Thyroid gland (tissue), 4 donors: Measurements from ENCODE around the gene EMID1.

Source experiments
- CTCF ChIP-seq, 6 experiments: fragments of 200-600 bp in 3 of 6; fragments of 450-650 bp in 3 of 6; sonication (generic) in 3 of 6; IDR thresholded peaks; one replicate each; pipeline ENCODE4 v1.5.1; 2016 to 2019; ENCODE audit warnings: antibody characterized with exemption in 6 of 6, mild to moderate bottlenecking in 2 of 6, inconsistent platforms in 1 of 6, moderate library complexity in 1 of 6
- POLR2A ChIP-seq, 2 donors: fragments of 450-650 bp; IDR thresholded peaks; one replicate each; pipeline ENCODE4 v1.6.1; 2017; ENCODE audit warnings: antibody characterized with exemption in 2 of 2, mild to moderate bottlenecking in 2 of 2, moderate library complexity in 1 of 2

DNA sequence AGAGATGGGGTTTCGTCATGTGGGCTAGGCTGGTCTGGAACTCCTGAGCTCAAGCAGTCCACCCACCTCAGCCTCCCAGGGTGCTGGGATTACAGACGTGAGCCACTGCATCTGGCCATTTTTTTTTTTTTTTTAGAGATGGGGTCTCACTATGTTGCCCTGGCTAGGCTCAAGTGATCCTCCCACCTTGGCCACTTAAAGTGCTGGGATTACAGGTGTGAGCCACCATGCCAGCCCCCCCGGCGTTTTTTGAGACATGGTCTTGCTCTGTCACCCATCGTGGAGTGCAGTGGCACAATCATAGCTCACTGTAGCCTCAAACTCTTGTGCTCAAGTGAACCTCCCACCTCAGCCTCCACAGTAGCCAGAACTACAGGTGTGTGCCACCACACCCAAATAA lies 45.6 kb downstream of the EMID1 start:
- TF ChIP-seq POLR2A (IDR thresholded peaks at IDR 0.05) (no peak), CTCF (IDR thresholded peaks at IDR 0.05) (no peak)
